SK-N-SH (cell line): ENCODE data around the gene GATA3. TPM values are rescaled to one million over a fixed set of nuclear protein-coding genes. Genes with fewer than 3 reads are reported as not detected.

ENCODE experiments used
- CTCF ChIA-PET: fragments of 300-600, 350-600 bp; formaldehyde crosslinking; extraction: SDS; loops from one replicate; lab custom pipeline; 2021; lab: Yijun Ruan, JAX
- POLR2A ChIA-PET: fragments of 350-600 bp; sonication (Branson Sonifier 250); formaldehyde crosslinking; extraction: SDS; loops from one replicate; lab custom pipeline; 2020; ENCODE audit warnings: antibody characterized with exemption, inconsistent platforms; lab: Yijun Ruan, JAX
- DNase-seq: peaks from one replicate; pipeline ENCODE4 v3.0.0; 2012
- H2AFZ ChIP-seq: fragments of 200-600 bp; sonication (generic); 2 replicates; pipeline ENCODE4 v1.8.1; 2016; ENCODE audit warnings: antibody characterized with exemption, mild to moderate bottlenecking, low read depth
- H3F3A ChIP-seq: fragments of 200-600 bp; sonication (generic); replicated peaks from 2 replicates; pipeline ENCODE3; 2016; ENCODE audit warnings: antibody characterized with exemption, mild to moderate bottlenecking; ENCODE audit not compliant: insufficient read depth
- H3K27ac ChIP-seq, 2 experiments: fragments of 200-500 bp in 1 of 2; fragments of 200-600 bp in 1 of 2; sonication (Bioruptor generic) in 1 of 2; sonication (generic), shearing (Covaris generic) in 1 of 2; 2 replicates each; pipeline versions ENCODE4 v1.5.1 to v1.6.1; 2014 to 2016; ENCODE audit warnings: low read depth in 2 of 2, inconsistent platforms in 1 of 2, low read length in 1 of 2, mild to moderate bottlenecking in 1 of 2, mixed read lengths in 1 of 2
- H3K27me3 ChIP-seq: fragments of 200-600 bp; sonication (generic), shearing (Covaris generic); 2 replicates; pipeline ENCODE4 v1.6.1; 2016; ENCODE audit warnings: mixed run types; ENCODE audit not compliant: insufficient read depth
- H3K36me3 ChIP-seq, 2 experiments: fragments of 200-500 bp in 1 of 2; fragments of 200-600 bp in 1 of 2; sonication (Bioruptor generic) in 1 of 2; sonication (generic) in 1 of 2; replicated peaks in 1 of 2; 2 replicates each; pipeline versions ENCODE3 to v1.5.1; 2014 to 2016; ENCODE audit warnings: low read length in 1 of 2, mild to moderate bottlenecking in 1 of 2; ENCODE audit not compliant: insufficient read depth in 2 of 2, control insufficient read depth in 1 of 2
- H3K4me1 ChIP-seq, 2 experiments: fragments of 200-500 bp in 1 of 2; fragments of 200-600 bp in 1 of 2; sonication (Bioruptor generic) in 1 of 2; sonication (generic), shearing (Covaris generic) in 1 of 2; 2 replicates each; pipeline versions ENCODE4 v1.5.1 to v1.6.1; 2014 to 2016; ENCODE audit warnings: low read depth in 1 of 2, low read length in 1 of 2, mixed run types in 1 of 2; ENCODE audit not compliant: insufficient read depth in 2 of 2, control insufficient read depth in 1 of 2
- H3K4me2 ChIP-seq: fragments of 200-600 bp; sonication (generic), shearing (Covaris generic); 2 replicates; pipeline ENCODE4 v1.6.1; 2017; ENCODE audit warnings: mixed run types
- H3K4me3 ChIP-seq, 2 experiments: fragments of 200-500 bp in 1 of 2; fragments of 200-600 bp in 1 of 2; sonication (Bioruptor generic) in 1 of 2; sonication (generic), shearing (Covaris generic) in 1 of 2; 2 replicates each; pipeline versions ENCODE4 v1.5.1 to v1.8.1; 2014 to 2016; ENCODE audit warnings: low read depth in 2 of 2, inconsistent platforms in 1 of 2, low read length in 1 of 2, mild to moderate bottlenecking in 1 of 2, mixed read lengths in 1 of 2, moderate library complexity in 1 of 2
- H3K79me2 ChIP-seq: fragments of 200-600 bp; sonication (generic); 2 replicates; pipeline ENCODE4 v1.8.1; 2017; ENCODE audit warnings: mild to moderate bottlenecking; ENCODE audit not compliant: insufficient read depth
- H3K9ac ChIP-seq: fragments of 200-600 bp; sonication (generic); 2 replicates; pipeline ENCODE4 v1.6.1; 2017; ENCODE audit warnings: mixed run types
- H3K9me2 ChIP-seq: fragments of 200-600 bp; sonication (generic); 2 replicates; pipeline ENCODE4 v1.6.1; 2017; ENCODE audit warnings: mixed run types
- H3K9me3 ChIP-seq: fragments of 200-600 bp; sonication (generic); 2 replicates; pipeline ENCODE4 v1.6.1; 2017; ENCODE audit warnings: mixed run types, mild to moderate bottlenecking, moderate library complexity
- H4K20me1 ChIP-seq: fragments of 200-600 bp; sonication (generic); 2 replicates; pipeline ENCODE4 v1.6.1; 2017; ENCODE audit warnings: mild to moderate bottlenecking, mixed run types; ENCODE audit not compliant: insufficient read depth
- CTCF ChIP-seq: fragments of 200-600 bp; sonication (generic); IDR thresholded peaks from 2 replicates; pipeline ENCODE4 v1.6.1; 2017; ENCODE audit warnings: antibody characterized with exemption, mild to moderate bottlenecking, moderate library complexity
- ELF1 ChIP-seq: IDR thresholded peaks from 2 replicates; pipeline ENCODE4 v1.4.0; 2012
- GATA2 ChIP-seq: sonication (generic); formaldehyde crosslinking; IDR thresholded peaks from 2 replicates; pipeline ENCODE4 v1.5.0; 2020; ENCODE audit warnings: mild to moderate bottlenecking, missing genetic modification reagents
- JUND ChIP-seq: IDR thresholded peaks from 2 replicates; pipeline ENCODE4 v1.4.0; 2012
- MEF2A ChIP-seq: IDR thresholded peaks from 2 replicates; pipeline ENCODE4 v1.4.0; 2012; ENCODE audit warnings: low read depth, borderline replicate concordance
- NFIC ChIP-seq: IDR thresholded peaks from 2 replicates; pipeline ENCODE4 v1.4.0; 2012; ENCODE audit warnings: borderline replicate concordance
- NRF1 ChIP-seq: IDR thresholded peaks from 2 replicates; pipeline ENCODE4 v1.6.1; 2012; ENCODE audit warnings: low read depth, mild to moderate bottlenecking, low read length
- POLR2AphosphoS5 ChIP-seq: IDR thresholded peaks from 2 replicates; pipeline ENCODE4 v1.6.1; 2012; ENCODE audit warnings: low read depth, low read length
- RCOR1 ChIP-seq: fragments of 150-350 bp; IDR thresholded peaks from 2 replicates; pipeline ENCODE4 v1.6.1; 2017; ENCODE audit warnings: antibody characterized with exemption, low read length
- RXRA ChIP-seq: IDR thresholded peaks from 2 replicates; pipeline ENCODE4 v1.4.0; 2012; ENCODE audit warnings: low read depth, mild to moderate bottlenecking, borderline replicate concordance
- SMC3 ChIP-seq: IDR thresholded peaks from 2 replicates; pipeline ENCODE4 v1.6.1; 2012; ENCODE audit warnings: low read depth, low read length, improper control_type of control experiment
- TEAD4 ChIP-seq: IDR thresholded peaks from 2 replicates; pipeline ENCODE4 v1.4.0; 2012; ENCODE audit warnings: mild to moderate bottlenecking, borderline replicate concordance; ENCODE audit not compliant: insufficient read depth
- USF1 ChIP-seq: IDR thresholded peaks from 2 replicates; pipeline ENCODE4 v1.4.0; 2012; ENCODE audit warnings: low read depth, borderline replicate concordance
- ZBTB33 ChIP-seq: IDR thresholded peaks from 2 replicates; pipeline ENCODE4 v1.4.0; 2012; ENCODE audit warnings: low read depth, borderline replicate concordance
- WGBS: methylation state at CpG from one replicate; pipeline ENCODE4 v1.1.6; 2017; ENCODE audit warnings: low lambda C conversion rate; 5-methylcytosine and 5-hydroxymethylcytosine counted together
- polyA plus RNA-seq, 3 experiments: library from polyadenylated mRNA; depleted of rRNA; stranded (reverse); fragments of >200 nt; gene quantifications; 2 replicates each; pipeline ENCODE4 v1.2.3, GENCODE V29; 2012
- TF ChIP-seq, protein P1 (sequence below): IDR thresholded peaks from 2 replicates; pipeline ENCODE4; 2012

The GATA3 gene
- polyA plus RNA-seq, 1 of the 3 experiments (the other 2 are of a cell fraction): 14.3 TPM

GRCh38 chr10:8071666-8072065 is 17.2 kb downstream of the GATA3 start (continued):
- no peak for TF ChIP-seq CTCF
- no peak for TF ChIP-seq ZBTB33
- no peak for TF ChIP-seq NFIC
- no peak for TF ChIP-seq RXRA
- no peak for TF ChIP-seq NRF1
- no peak for TF ChIP-seq ELF1
- TF ChIP-seq GATA2 (CRISPR knock-in tag): no peak
- no peak for TF ChIP-seq MEF2A
- TF ChIP-seq RCOR1: no peak; the same call in 1 of the 2 replicates
- TF ChIP-seq USF1: no peak
- TF ChIP-seq TEAD4: no peak
- TF ChIP-seq POLR2AphosphoS5: no peak
- TF ChIP-seq SMC3: no peak

DNA sequence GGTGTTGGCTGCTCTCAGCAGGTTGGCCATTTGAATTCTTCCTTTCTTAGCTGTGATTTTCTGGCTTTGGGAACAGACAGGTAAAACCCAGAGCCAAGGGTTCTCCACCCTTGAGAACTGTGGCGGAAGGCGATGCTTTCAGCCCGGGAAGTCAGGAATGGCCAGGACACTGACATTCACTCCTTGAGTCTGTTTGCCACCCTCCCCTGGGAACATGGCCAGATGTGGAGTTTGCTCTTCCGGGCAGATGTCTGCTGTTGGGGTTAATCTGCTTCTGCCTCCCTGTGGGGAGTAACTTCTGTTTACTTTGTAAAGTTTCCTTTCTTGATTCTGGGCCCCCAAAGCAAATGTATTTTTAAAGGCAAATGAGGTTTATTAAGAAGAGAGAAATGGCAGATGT is 17.7 kb downstream of the GATA3 start:
- 60% methylated on average over 4 of the region's 4 CpGs for WGBS
- Histone ChIP-seq H3K27me3 (no peaks in the 10 kb centered on the region), H3K4me3 (no peak overlapping the region), H3K27ac (peak overlapping the region; percentile 86 to 96), H3K9me2 (no peaks in the 10 kb centered on the region), H3K79me2 (peaks cover 87% of the 10 kb centered on the region)
- CTCF ChIA-PET: interaction anchor here (0.9 kb wide), 1 partner anchor 24 kb away, joined by 3 read pairs; no protein-coding TSS in a partner anchor
- peak; percentile 56 for DNase-seq
- no peak for TF ChIP-seq NFIC
- TF ChIP-seq JUND: no peak
- TF ChIP-seq, protein P1, sequence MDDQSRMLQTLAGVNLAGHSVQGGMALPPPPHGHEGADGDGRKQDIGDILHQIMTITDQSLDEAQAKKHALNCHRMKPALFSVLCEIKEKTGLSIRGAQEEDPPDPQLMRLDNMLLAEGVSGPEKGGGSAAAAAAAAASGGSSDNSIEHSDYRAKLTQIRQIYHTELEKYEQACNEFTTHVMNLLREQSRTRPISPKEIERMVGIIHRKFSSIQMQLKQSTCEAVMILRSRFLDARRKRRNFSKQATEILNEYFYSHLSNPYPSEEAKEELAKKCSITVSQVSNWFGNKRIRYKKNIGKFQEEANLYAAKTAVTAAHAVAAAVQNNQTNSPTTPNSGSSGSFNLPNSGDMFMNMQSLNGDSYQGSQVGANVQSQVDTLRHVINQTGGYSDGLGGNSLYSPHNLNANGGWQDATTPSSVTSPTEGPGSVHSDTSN: no peak
- TF ChIP-seq NRF1: no peak
- no peak for TF ChIP-seq POLR2AphosphoS5
- TF ChIP-seq, all 33 proteins: peak for 0
- H3K9ac ChIP-seq: no peak overlapping the region
- POLR2A ChIA-PET: interaction anchor here (0.9 to 4.1 kb wide), 4 partner anchors 9 to 569 kb away, joined by 3 to 30 read pairs (median 7); no protein-coding TSS in a partner anchor
- no peaks in the 10 kb centered on the region for H3K9me3 ChIP-seq
- no peak overlapping the region for H2AFZ ChIP-seq
- peaks cover 54% of the 10 kb centered on the region for H4K20me1 ChIP-seq
- H3K36me3 ChIP-seq: peaks cover 77 to 90% of the 10 kb centered on the region in 2 experiments
- H3F3A ChIP-seq: peaks cover 97% of the 10 kb centered on the region
- peak overlapping the region; percentile 80 for H3K4me2 ChIP-seq
- peaks cover 41 to 46% of the 10 kb centered on the region in 2 experiments for H3K4me1 ChIP-seq
